Smooth muscle cell (in vitro differentiated cells): ENCODE measurements around the gene ZNF74. TPM values are rescaled to one million over a fixed set of nuclear protein-coding genes. Genes with fewer than 3 reads are reported as not detected.
"Not testable (repeated sequence)": the region's sequence is repeated elsewhere in the genome, so short reads cannot be mapped to it uniquely, and the experiment has no call there.

Source experiments
- DNase-seq: peaks from one replicate; lab custom pipeline; 2025; ENCODE audit not compliant: unreplicated experiment; lab: John Stamatoyannopoulos, UW
- H2AFZ ChIP-seq: fragments of 200-600 bp; sonication (generic); 2 replicates; pipeline ENCODE4 v1.6.0; 2016; ENCODE audit warnings: antibody characterized with exemption, low read depth, mild to moderate bottlenecking
- H3F3A ChIP-seq: fragments of 200-600 bp; sonication (generic); 2 replicates; pipeline ENCODE4 v1.6.0; 2017; ENCODE audit warnings: antibody characterized with exemption, low read depth
- H3K27ac ChIP-seq: fragments of 200-600 bp; sonication (generic); 2 replicates; pipeline ENCODE4 v1.5.1; 2016; ENCODE audit warnings: low read depth, mild to moderate bottlenecking
- H3K27me3 ChIP-seq: fragments of 200-600 bp; sonication (generic); 2 replicates; pipeline ENCODE4 v1.6.1; 2016; ENCODE audit warnings: low read depth, mild to moderate bottlenecking
- H3K36me3 ChIP-seq: fragments of 200-600 bp; sonication (generic); 2 replicates; pipeline ENCODE4 v1.5.1; 2016; ENCODE audit warnings: low read depth
- H3K4me1 ChIP-seq: fragments of 200-600 bp; sonication (generic); 2 replicates; pipeline ENCODE4 v1.5.1; 2016; ENCODE audit warnings: low read depth
- H3K4me2 ChIP-seq: fragments of 200-600 bp; sonication (generic); 2 replicates; pipeline ENCODE4 v1.6.0; 2016; ENCODE audit warnings: mild to moderate bottlenecking
- H3K4me3 ChIP-seq: fragments of 200-600 bp; sonication (generic); 2 replicates; pipeline ENCODE4 v1.5.1; 2016; ENCODE audit warnings: mild to moderate bottlenecking
- H3K79me2 ChIP-seq: fragments of 200-600 bp; sonication (generic); 2 replicates; pipeline ENCODE4 v1.6.0; 2016; ENCODE audit warnings: low read depth, mild to moderate bottlenecking
- H3K9ac ChIP-seq: fragments of 200-600 bp; sonication (generic); 2 replicates; pipeline ENCODE4 v1.6.0; 2016; ENCODE audit warnings: low read depth
- H3K9me3 ChIP-seq: fragments of 200-600 bp; sonication (generic); replicated peaks from 2 replicates; pipeline ENCODE4 v1.5.1; 2016; ENCODE audit warnings: low read depth
- H4K20me1 ChIP-seq: fragments of 200-600 bp; sonication (generic); 2 replicates; pipeline ENCODE4 v1.6.0; 2016; ENCODE audit warnings: low read depth
- WGBS: methylation state at CpG from one replicate; pipeline ENCODE4 v1.1.7; 2016; ENCODE audit warnings: low lambda C conversion rate; 5-methylcytosine and 5-hydroxymethylcytosine counted together
- polyA plus RNA-seq: library from polyadenylated mRNA; unstranded; fragments of >200 nt; fragmentation: Nextera tagmentation; extraction: Ambion mirVana; gene quantifications from 2 replicates; pipeline ENCODE4 v1.2.1, GENCODE V29; 2016
- total RNA-seq: library from RNA; depleted of rRNA; stranded (reverse); fragments of >200 nt; gene quantifications from 2 replicates; pipeline ENCODE4 v1.2.3, GENCODE V29; 2014
- TF ChIP-seq, protein P1 (sequence below): fragments of 200-600 bp; sonication (generic); IDR thresholded peaks from 2 replicates; pipeline ENCODE4 v1.5.1; 2017; ENCODE audit warnings: borderline replicate concordance, mild to moderate bottlenecking, antibody characterized with exemption; ENCODE audit not compliant: insufficient read depth, poor library complexity, severe bottlenecking

ZNF74 gene
- total and polyA plus RNA-seq, 2 experiments from 2014 or later, result 11.8 to 14.3 TPM

DNA sequence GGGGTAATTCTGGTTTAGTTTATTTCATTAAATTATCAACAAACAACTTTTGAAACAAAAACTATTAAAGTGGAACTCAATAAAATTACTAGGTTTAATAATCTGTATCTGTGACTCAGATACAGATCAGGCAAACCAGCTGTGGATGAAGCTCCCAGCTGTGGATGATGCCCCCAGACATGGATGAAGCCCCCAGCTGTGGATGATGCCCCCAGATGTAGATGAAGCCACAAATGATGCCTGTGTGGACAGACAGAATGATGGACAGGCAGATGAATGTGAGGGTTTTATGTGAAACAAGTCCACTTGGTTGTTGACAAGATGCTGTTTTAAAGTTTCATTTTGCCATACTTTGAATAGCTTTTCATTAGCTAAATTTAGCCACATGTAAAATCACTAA lies 5.8 kb upstream of the ZNF74 start:
- no peak for DNase-seq

DNA sequence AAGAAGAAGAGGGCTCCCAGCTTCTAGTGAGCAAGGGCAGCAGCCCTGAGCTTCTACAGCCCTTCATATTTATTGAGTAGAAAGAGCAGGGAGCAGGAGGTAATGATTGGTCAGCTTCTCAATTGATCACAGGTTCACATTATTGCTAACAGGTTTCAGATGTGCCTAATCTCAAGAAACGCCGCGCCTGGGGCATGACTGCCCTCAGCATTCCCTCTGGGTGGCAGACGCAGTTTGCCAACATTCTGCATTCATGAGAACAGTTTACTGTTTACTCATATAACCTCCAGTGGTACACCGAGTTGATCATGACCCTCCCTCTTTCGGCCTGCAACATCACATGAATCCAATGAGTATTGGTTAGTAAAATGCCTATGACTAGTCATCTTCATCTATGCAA lies 4.7 kb upstream of the ZNF74 start:
- Histone ChIP-seq H3K4me3 (no peak overlapping the region), H3K4me2 (no peak overlapping the region), H4K20me1 (no peaks in the 10 kb centered on the region), H3K9ac (no peak overlapping the region), H3K79me2 (peaks cover 2% of the 10 kb centered on the region), H3K4me1 (peaks cover 4% of the 10 kb centered on the region), H3K27ac (no peak overlapping the region), H3F3A (no peaks in the 10 kb centered on the region), H3K9me3 (no peaks in the 10 kb centered on the region), H3K27me3 (no peaks in the 10 kb centered on the region), H2AFZ (no peak overlapping the region), H3K36me3 (no peaks in the 10 kb centered on the region)
- TF ChIP-seq, protein P1, sequence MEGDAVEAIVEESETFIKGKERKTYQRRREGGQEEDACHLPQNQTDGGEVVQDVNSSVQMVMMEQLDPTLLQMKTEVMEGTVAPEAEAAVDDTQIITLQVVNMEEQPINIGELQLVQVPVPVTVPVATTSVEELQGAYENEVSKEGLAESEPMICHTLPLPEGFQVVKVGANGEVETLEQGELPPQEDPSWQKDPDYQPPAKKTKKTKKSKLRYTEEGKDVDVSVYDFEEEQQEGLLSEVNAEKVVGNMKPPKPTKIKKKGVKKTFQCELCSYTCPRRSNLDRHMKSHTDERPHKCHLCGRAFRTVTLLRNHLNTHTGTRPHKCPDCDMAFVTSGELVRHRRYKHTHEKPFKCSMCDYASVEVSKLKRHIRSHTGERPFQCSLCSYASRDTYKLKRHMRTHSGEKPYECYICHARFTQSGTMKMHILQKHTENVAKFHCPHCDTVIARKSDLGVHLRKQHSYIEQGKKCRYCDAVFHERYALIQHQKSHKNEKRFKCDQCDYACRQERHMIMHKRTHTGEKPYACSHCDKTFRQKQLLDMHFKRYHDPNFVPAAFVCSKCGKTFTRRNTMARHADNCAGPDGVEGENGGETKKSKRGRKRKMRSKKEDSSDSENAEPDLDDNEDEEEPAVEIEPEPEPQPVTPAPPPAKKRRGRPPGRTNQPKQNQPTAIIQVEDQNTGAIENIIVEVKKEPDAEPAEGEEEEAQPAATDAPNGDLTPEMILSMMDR, result no peak
- WGBS, result 95% methylated on average over 6 of the region's 6 CpGs
- no peak for DNase-seq

More for the DNA sequence above, 5.8 kb upstream of the ZNF74 start:
- H4K20me1 ChIP-seq, result no peaks in the 10 kb centered on the region
- TF ChIP-seq, protein P1, result no peak
- no peak overlapping the region for H3K4me2 ChIP-seq
- H2AFZ ChIP-seq, result no peak overlapping the region
- H3K4me1 ChIP-seq, result no peaks in the 10 kb centered on the region
- no peaks in the 10 kb centered on the region for H3K36me3 ChIP-seq
- no peaks in the 10 kb centered on the region for H3K27me3 ChIP-seq
- no peak overlapping the region for H3K27ac ChIP-seq
- no peak overlapping the region for H3K9ac ChIP-seq
- no peaks in the 10 kb centered on the region for H3K79me2 ChIP-seq
- H3F3A ChIP-seq, result no peaks in the 10 kb centered on the region
- no peaks in the 10 kb centered on the region for H3K9me3 ChIP-seq
- H3K4me3 ChIP-seq, result no peak overlapping the region

DNA sequence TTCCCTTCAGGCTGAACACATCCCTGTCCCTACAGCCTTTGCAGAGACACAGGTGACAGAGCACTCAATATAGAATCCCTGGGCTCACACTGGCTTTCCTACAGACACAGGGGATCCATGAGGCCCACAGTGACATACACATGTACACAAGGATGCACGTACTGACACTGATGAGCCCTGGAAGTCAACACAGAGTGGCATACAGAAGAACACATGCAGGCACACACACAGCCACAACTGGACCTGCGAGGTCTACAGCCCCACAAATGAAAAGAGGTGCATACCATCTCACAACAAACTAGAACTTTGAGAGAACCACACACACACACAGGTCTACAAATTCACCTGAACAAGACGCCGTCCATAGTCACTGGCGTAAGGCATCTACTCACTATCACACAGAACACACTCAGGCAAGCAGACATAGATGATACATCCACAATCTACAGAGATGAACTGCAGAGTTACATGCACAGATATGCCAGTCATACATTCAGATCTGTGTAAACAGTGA lies 3.5 kb upstream of the ZNF74 start:
- H3K79me2 ChIP-seq, result peaks cover 14% of the 10 kb centered on the region
- no peaks in the 10 kb centered on the region for H3K27me3 ChIP-seq
- H3F3A ChIP-seq, result no peaks in the 10 kb centered on the region
- H3K36me3 ChIP-seq, result no peaks in the 10 kb centered on the region
- H3K4me3 ChIP-seq, result no peak overlapping the region
- 95% methylated on average over 5 of the region's 5 CpGs for WGBS
- H3K9ac ChIP-seq, result no peak overlapping the region
- TF ChIP-seq, protein P1, result no peak
- peaks cover 13% of the 10 kb centered on the region for H3K4me1 ChIP-seq
- H4K20me1 ChIP-seq, result no peaks in the 10 kb centered on the region
- H3K9me3 ChIP-seq, result no peaks in the 10 kb centered on the region
- no peak overlapping the region for H2AFZ ChIP-seq
- no peak for DNase-seq
- H3K27ac ChIP-seq, result no peak overlapping the region
- no peak overlapping the region for H3K4me2 ChIP-seq

DNA sequence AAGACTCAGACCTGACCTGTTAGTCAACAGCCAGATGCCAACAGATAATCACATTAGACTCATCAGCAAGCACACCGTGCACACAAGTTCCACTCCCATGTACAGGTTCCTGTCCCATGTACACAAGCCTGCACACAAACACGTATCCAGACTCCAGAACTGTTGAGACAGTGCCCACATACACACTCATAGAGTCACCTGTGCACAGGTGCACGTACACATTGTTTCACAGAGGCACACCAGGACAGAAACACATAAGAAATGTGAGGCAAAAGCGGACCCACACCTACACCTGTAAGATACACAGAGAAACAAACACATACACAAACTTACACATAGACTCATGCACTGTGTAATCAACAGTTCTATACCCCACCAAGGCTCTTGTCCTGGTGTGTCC lies 2.7 kb upstream of the ZNF74 start:
- Histone ChIP-seq H3K27me3 (no peaks in the 10 kb centered on the region), H3K4me3 (no peak overlapping the region), H3K79me2 (peaks cover 19% of the 10 kb centered on the region), H2AFZ (no peak overlapping the region), H3K4me1 (peaks cover 17% of the 10 kb centered on the region), H4K20me1 (peaks cover 3% of the 10 kb centered on the region), H3K9ac (no peak overlapping the region), H3K9me3 (no peaks in the 10 kb centered on the region), H3K36me3 (no peaks in the 10 kb centered on the region), H3K27ac (no peak overlapping the region), H3F3A (peaks cover 1% of the 10 kb centered on the region), H3K4me2 (no peak overlapping the region)
- TF ChIP-seq, protein P1, result no peak
- WGBS, result 96% methylated on average over 4 of the region's 4 CpGs
- no peak for DNase-seq

DNA sequence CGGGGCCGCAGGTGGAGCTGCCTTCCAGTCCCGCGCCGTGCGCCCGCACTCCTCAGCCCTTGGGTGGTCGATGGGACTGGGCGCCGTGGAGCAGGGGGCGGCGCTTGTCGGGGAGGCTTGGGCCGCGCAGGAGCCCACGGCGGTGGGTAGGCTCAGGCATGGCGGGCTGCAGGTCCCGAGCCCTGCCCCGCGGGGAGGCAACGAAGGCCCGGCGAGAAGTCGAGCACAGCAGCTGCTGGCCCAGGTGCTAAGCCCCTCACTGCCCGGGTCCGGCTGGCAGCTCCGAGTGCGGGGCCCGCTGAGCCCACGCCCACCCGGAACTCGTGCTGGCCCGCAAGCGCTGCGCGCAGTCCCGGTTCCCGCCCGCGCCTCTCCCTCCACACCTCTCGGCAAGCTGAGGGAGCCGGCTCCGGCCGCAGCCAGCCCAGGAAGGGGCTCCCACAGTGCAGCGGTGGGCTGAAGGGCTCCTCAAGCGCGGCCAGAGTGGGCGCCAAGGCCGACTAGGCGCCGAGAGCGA lies 1.5 kb upstream of the ZNF74 start:
- DNase-seq, H3F3A ChIP-seq, H3K27me3 ChIP-seq, H3K9me3 ChIP-seq, H3K27ac ChIP-seq, H3K9ac ChIP-seq, H3K36me3 ChIP-seq, H3K4me2 ChIP-seq, H2AFZ ChIP-seq, H3K4me3 ChIP-seq: not testable (repeated sequence)
- Histone ChIP-seq H3K4me1 (peaks cover 17% of the 10 kb centered on the region), H4K20me1 (peaks cover 15% of the 10 kb centered on the region), H3K79me2 (peaks cover 23% of the 10 kb centered on the region)
- over 99% methylated on average over 33 of the region's 53 CpGs for WGBS
